ENCODE measurements around the gene JAM3. TPM values are rescaled to one million over a fixed set of nuclear protein-coding genes. Genes with fewer than 3 reads are reported as not detected.
A peak's percentile ranks its signal among the peaks of the same experiment; 100 is the strongest.

JAM3 gene
- total RNA-seq, 5 donors from 2014 or later (not counting 1 experiment from before 2014, with no cell fraction given): 6.6 to 10.7 (median 8.2) TPM

DNA sequence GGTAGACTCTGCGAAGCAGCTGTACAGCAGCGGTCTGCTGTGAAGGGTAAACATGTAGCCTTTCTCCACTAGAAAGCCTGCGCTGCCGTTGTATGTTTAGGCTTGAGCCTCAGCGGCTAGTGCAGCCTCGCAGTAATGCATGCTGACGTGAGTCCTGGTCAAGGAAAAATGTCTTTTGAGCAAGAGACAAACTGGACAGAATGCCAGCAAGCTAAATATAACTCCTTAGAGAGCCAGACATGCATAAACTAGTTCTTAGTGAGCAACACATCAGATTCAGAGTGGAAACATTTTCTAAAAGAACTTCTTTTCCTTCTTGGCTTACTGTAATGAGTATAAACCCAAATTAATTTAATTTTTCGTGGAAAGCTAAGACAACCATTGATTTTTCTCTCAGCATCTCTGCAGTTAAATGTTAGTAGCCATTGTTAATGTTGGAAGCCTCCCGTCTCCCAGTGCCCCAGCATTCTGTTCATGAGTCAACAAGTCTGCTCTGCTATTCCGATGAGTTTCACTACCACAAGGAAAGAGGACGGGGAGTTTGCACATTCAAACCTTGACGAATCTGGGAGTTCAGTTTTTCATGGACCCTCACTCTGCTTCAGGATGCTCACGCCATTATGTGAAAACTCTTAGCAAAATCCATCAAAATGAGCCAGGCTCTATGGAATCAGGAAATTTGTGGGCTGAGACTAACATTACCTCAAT is 51.4 kb downstream of the JAM3 start:
- DNase-seq (no peak), ATAC-seq (replicated peaks in 1 of 4) (no peak)
- Mint-ChIP-seq H3K27me3 (peaks cover 24 to 36% of the 10 kb centered on the region in 2 donors), H3K4me3 (no peak overlapping the region), H3K9me3 (no peaks in the 10 kb centered on the region), H3K36me3 (peaks cover 20% of the 10 kb centered on the region), H3K4me1 (peaks cover 4 to 14% (median 4%) of the 10 kb centered on the region in 3 donors), H3K27ac (no peak overlapping the region)
- Histone ChIP-seq H3K27me3 (replicated peaks in 1 of 2; ENCODE audit: control insufficient read depth in 2 of 2, extremely low read depth in 1 of 2, insufficient read depth in 2 of 2, low read length in 1 of 2) (peaks cover 0 to 13% of the 10 kb centered on the region in 2 experiments), H3K36me3 (ENCODE audit: control insufficient read depth in 2 of 2, extremely low read depth in 1 of 2, insufficient read depth in 1 of 2, low read length in 1 of 2) (no peaks in the 10 kb centered on the region), H3K27ac (ENCODE audit: low read length) (no peak overlapping the region), H3K4me3 (ENCODE audit: control insufficient read depth in 1 of 2, extremely low read depth in 1 of 2, low read length in 1 of 2) (no peak overlapping the region), H3K9me3 (no peaks in the 10 kb centered on the region), H3K4me1 (ENCODE audit: control insufficient read depth in 1 of 2, extremely low read depth in 1 of 2, insufficient read depth in 2 of 2, low read length in 2 of 2) (peaks cover 0 to 3% of the 10 kb centered on the region in 2 experiments)
- CTCF ChIA-PET: no interaction called here
- POLR2A ChIA-PET: no interaction called here
- WGBS (ENCODE audit: insufficient coverage): 100% methylated on average over 6 of the region's 13 CpGs

GRCh38 chr11:134120921-134121526 is 52.2 kb downstream of the JAM3 start:
- POLR2A ChIA-PET: interaction anchor here in 1 of 2 donors (0.8 kb wide), 1 partner anchor 161 kb away, joined by 5 read pairs; no protein-coding TSS in a partner anchor
- no peaks in the 10 kb centered on the region for H3K36me3 ChIP-seq (ENCODE audit: control insufficient read depth in 2 of 2, extremely low read depth in 1 of 2, insufficient read depth in 1 of 2, low read length in 1 of 2)
- no peak overlapping the region for H3K27ac ChIP-seq (ENCODE audit: low read length)
- H3K4me3 ChIP-seq (ENCODE audit: control insufficient read depth in 1 of 2, extremely low read depth in 1 of 2, low read length in 1 of 2): no peak overlapping the region
- H3K4me1 ChIP-seq (ENCODE audit: control insufficient read depth in 1 of 2, extremely low read depth in 1 of 2, insufficient read depth in 2 of 2, low read length in 2 of 2): peaks cover 0 to 3% of the 10 kb centered on the region in 2 experiments
- Mint-ChIP-seq H3K4me3 (no peak overlapping the region), H3K27me3 (peaks cover 29 to 41% of the 10 kb centered on the region in 2 donors), H3K36me3 (peaks cover 20% of the 10 kb centered on the region), H3K9me3 (no peaks in the 10 kb centered on the region), H3K4me1 (peaks cover 9 to 19% (median 12%) of the 10 kb centered on the region in 3 donors), H3K27ac (no peak overlapping the region)
- no peak for DNase-seq
- WGBS (ENCODE audit: insufficient coverage): 81% methylated on average over 6 of the region's 9 CpGs
- ATAC-seq (replicated peaks in 1 of 4): no peak
- no peaks in the 10 kb centered on the region for H3K9me3 ChIP-seq
- CTCF ChIA-PET: interaction anchor here in 1 of 2 donors (0.6 kb wide), 1 partner anchor 139 kb away, joined by 3 read pairs; no protein-coding TSS in a partner anchor
- H3K27me3 ChIP-seq (replicated peaks in 1 of 2; ENCODE audit: control insufficient read depth in 2 of 2, extremely low read depth in 1 of 2, insufficient read depth in 2 of 2, low read length in 1 of 2): peaks cover 0 to 16% of the 10 kb centered on the region in 2 experiments

GRCh38 chr11:134124660-134125451 is 56.0 kb downstream of the JAM3 start:
- peaks cover 21% of the 10 kb centered on the region for H3K36me3 Mint-ChIP-seq
- Histone ChIP-seq H3K4me3 (ENCODE audit: control insufficient read depth in 1 of 2, extremely low read depth in 1 of 2, low read length in 1 of 2) (peak overlapping the region in 1 of 2 donors; percentile 30), H3K27me3 (replicated peaks in 1 of 2; ENCODE audit: control insufficient read depth in 2 of 2, extremely low read depth in 1 of 2, insufficient read depth in 2 of 2, low read length in 1 of 2) (peaks cover 0 to 16% of the 10 kb centered on the region in 2 experiments), H3K4me1 (ENCODE audit: control insufficient read depth in 1 of 2, extremely low read depth in 1 of 2, insufficient read depth in 2 of 2, low read length in 2 of 2) (peaks cover 0 to 3% of the 10 kb centered on the region in 2 experiments), H3K27ac (ENCODE audit: low read length) (no peak overlapping the region), H3K36me3 (ENCODE audit: control insufficient read depth in 2 of 2, extremely low read depth in 1 of 2, insufficient read depth in 1 of 2, low read length in 1 of 2) (no peaks in the 10 kb centered on the region), H3K9me3 (no peaks in the 10 kb centered on the region)
- DNase-seq: peak in 8 of 35 experiments; percentile 1 to 16 (median 4)
- peaks cover 9 to 25% (median 17%) of the 10 kb centered on the region in 3 donors for H3K4me1 Mint-ChIP-seq
- peak overlapping the region in 1 of 3 donors; percentile 61 for H3K4me3 Mint-ChIP-seq
- CTCF ChIA-PET: interaction anchor here in 1 of 2 donors (0.9 kb wide), 1 partner anchor 11 kb away, joined by 3 read pairs; no protein-coding TSS in a partner anchor
- peak in 3 of 4 experiments; percentile 37 to 44 (median 43) for ATAC-seq (replicated peaks in 1 of 4)
- 11% methylated on average over 35 of the region's 54 CpGs for WGBS (ENCODE audit: insufficient coverage)
- H3K27me3 Mint-ChIP-seq: peaks cover 33 to 40% of the 10 kb centered on the region in 2 donors
- POLR2A ChIA-PET: no interaction called here
- no peaks in the 10 kb centered on the region for H3K9me3 Mint-ChIP-seq
- H3K27ac Mint-ChIP-seq: no peak overlapping the region

GRCh38 chr11:134125507-134125906 is 56.6 kb downstream of the JAM3 start:
- peaks cover 0 to 3% of the 10 kb centered on the region in 2 experiments for H3K4me1 ChIP-seq (ENCODE audit: control insufficient read depth in 1 of 2, extremely low read depth in 1 of 2, insufficient read depth in 2 of 2, low read length in 2 of 2)

DNA sequence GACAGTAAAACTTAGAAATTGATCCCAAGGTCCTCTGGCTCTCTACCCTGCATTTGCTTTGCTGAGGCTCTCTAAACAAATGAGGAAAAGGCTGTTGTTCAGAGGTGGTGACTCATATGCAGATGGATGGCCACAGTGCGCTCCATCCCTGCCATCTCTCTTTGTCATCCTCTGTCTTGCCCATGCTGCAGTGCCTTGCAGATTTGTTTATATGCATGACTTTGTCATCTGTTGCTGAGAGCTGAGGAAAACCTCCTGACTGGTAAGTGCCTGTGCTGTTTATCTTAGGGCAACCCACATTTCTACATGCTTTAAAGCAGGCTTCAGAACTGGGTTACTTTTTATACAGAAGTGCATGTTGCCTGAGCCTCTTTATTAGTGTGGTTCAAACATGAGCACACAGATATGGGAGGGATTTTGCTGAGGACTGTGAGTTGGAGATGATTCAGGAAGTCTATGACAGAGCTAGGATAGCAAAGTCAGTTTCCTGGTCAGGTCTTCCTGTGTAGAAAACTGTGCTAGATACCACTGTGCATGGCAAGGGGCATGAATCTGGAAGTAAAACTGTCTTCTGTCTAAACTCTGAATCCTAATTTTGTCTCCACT is 57.4 kb downstream of the JAM3 start:
- peaks cover 33 to 36% of the 10 kb centered on the region in 2 donors for H3K27me3 Mint-ChIP-seq
- POLR2A ChIA-PET: interaction anchor here in 1 of 2 donors (0.6 kb wide), 1 partner anchor 85 kb away, joined by 3 read pairs; no protein-coding TSS in a partner anchor
- peaks cover 16% of the 10 kb centered on the region for H3K36me3 Mint-ChIP-seq
- CTCF ChIA-PET: interaction anchor here in 1 of 2 donors (0.9 kb wide), 1 partner anchor 10 kb away, joined by 3 read pairs; no protein-coding TSS in a partner anchor
- Histone ChIP-seq H3K9me3 (peaks cover under 1% of the 10 kb centered on the region), H3K4me3 (ENCODE audit: control insufficient read depth in 1 of 2, extremely low read depth in 1 of 2, low read length in 1 of 2) (no peak overlapping the region), H3K36me3 (ENCODE audit: control insufficient read depth in 2 of 2, extremely low read depth in 1 of 2, insufficient read depth in 1 of 2, low read length in 1 of 2) (no peaks in the 10 kb centered on the region), H3K4me1 (ENCODE audit: control insufficient read depth in 1 of 2, extremely low read depth in 1 of 2, insufficient read depth in 2 of 2, low read length in 2 of 2) (peaks cover 0 to 3% of the 10 kb centered on the region in 2 experiments), H3K27ac (ENCODE audit: low read length) (no peak overlapping the region), H3K27me3 (replicated peaks in 1 of 2; ENCODE audit: control insufficient read depth in 2 of 2, extremely low read depth in 1 of 2, insufficient read depth in 2 of 2, low read length in 1 of 2) (peaks cover 0 to 14% of the 10 kb centered on the region in 2 experiments)
- H3K27ac Mint-ChIP-seq: no peak overlapping the region
- peaks cover 9 to 25% (median 17%) of the 10 kb centered on the region in 3 donors for H3K4me1 Mint-ChIP-seq
- H3K4me3 Mint-ChIP-seq: no peak overlapping the region
- H3K9me3 Mint-ChIP-seq: peaks cover 2 to 7% (median 5%) of the 10 kb centered on the region in 3 donors
- no CpG with 5 or more reads among the region's 1 CpG for WGBS (ENCODE audit: insufficient coverage)
- DNase-seq (peak in 1 of 35 experiments; percentile 15), ATAC-seq (replicated peaks in 1 of 4) (peak in 1 of 4 experiments; percentile 26)

More at GRCh38 chr11:134125507-134125906, 56.6 kb downstream of the JAM3 start:
- Mint-ChIP-seq H3K9me3 (no peaks in the 10 kb centered on the region), H3K4me1 (peaks cover 9 to 25% (median 17%) of the 10 kb centered on the region in 3 donors), H3K27ac (no peak overlapping the region), H3K4me3 (peak overlapping the region in 1 of 3 donors; percentile 61), H3K36me3 (peaks cover 19% of the 10 kb centered on the region), H3K27me3 (peaks cover 33 to 40% of the 10 kb centered on the region in 2 donors)
- Histone ChIP-seq H3K9me3 (no peaks in the 10 kb centered on the region), H3K27me3 (replicated peaks in 1 of 2; ENCODE audit: control insufficient read depth in 2 of 2, extremely low read depth in 1 of 2, insufficient read depth in 2 of 2, low read length in 1 of 2) (peaks cover 0 to 16% of the 10 kb centered on the region in 2 experiments), H3K4me3 (ENCODE audit: control insufficient read depth in 1 of 2, extremely low read depth in 1 of 2, low read length in 1 of 2) (no peak overlapping the region), H3K27ac (ENCODE audit: low read length) (no peak overlapping the region), H3K36me3 (ENCODE audit: control insufficient read depth in 2 of 2, extremely low read depth in 1 of 2, insufficient read depth in 1 of 2, low read length in 1 of 2) (no peaks in the 10 kb centered on the region)
- CTCF ChIA-PET: interaction anchor here in 1 of 2 donors (0.9 kb wide), 1 partner anchor 10 kb away, joined by 3 read pairs; no protein-coding TSS in a partner anchor
- WGBS (ENCODE audit: insufficient coverage): 89% methylated on average over 9 of the region's 9 CpGs
- ATAC-seq (replicated peaks in 1 of 4) (no peak), DNase-seq (no peak)
- POLR2A ChIA-PET: no interaction called here
